LNCAP (cell line): ENCODE data around the gene TGFBR3.

Experiments used
- CTCF ChIP-seq: fragments of 450-650 bp; IDR thresholded peaks from 2 replicates; pipeline ENCODE4 v1.5.1; 2017; ENCODE audit warnings: mild to moderate bottlenecking

The TGFBR3 gene

GRCh38 chr1:91792489-91793071 is 93.4 kb downstream of the TGFBR3 start:
- no peak for TF ChIP-seq CTCF

GRCh38 chr1:91791691-91792488 is 94.1 kb downstream of the TGFBR3 start:
- TF ChIP-seq CTCF: no peak

GRCh38 chr1:91791103-91791502 is 94.8 kb downstream of the TGFBR3 start:
- no peak for TF ChIP-seq CTCF

- TF ChIP-seq CTCF: no peak
Observed at GRCh38 chr1:91790392-91790791, 95.6 kb downstream of the TGFBR3 start.

- TF ChIP-seq CTCF: no peak
Observed at GRCh38 chr1:91789273-91789997, 96.5 kb downstream of the TGFBR3 start.

GRCh38 chr1:91787919-91788318 is 98.0 kb downstream of the TGFBR3 start:
- no peak for TF ChIP-seq CTCF

- TF ChIP-seq CTCF: no peak
Observed at GRCh38 chr1:91784616-91785015, 101.3 kb downstream of the TGFBR3 start.
